ENCODE data around the gene TTLL3.

GRCh38 chr3:9786825-9787669 lies 23.0 kb upstream of the TTLL3 start:
- TF ChIP-seq CREB5 (CRISPR knock-in tag; IDR thresholded peaks at IDR 0.05; ENCODE audit: low read depth): no peak
- no peak for TF ChIP-seq ISL1 (CRISPR knock-in tag; IDR thresholded peaks at IDR 0.05)
